Endothelial cell (in vitro differentiated cells): Measurements from ENCODE around the gene SLC7A5. TPM values are rescaled to one million over a fixed set of nuclear protein-coding genes. Genes with fewer than 3 reads are reported as not detected.

Experiments
- DNase-seq: peaks from one replicate; pipeline ENCODE4 v3.0.0; 2021; ENCODE audit warnings: low spot score
- H3K27ac Mint-ChIP-seq: one replicate; pipeline ENCODE4 v1.8.0; 2021; ENCODE audit warnings: mixed read lengths, inconsistent platforms; ENCODE audit not compliant: unreplicated experiment
- H3K27me3 Mint-ChIP-seq: one replicate; pipeline ENCODE4 v1.8.0; 2021; ENCODE audit warnings: mild to moderate bottlenecking, moderate library complexity, mixed read lengths, inconsistent platforms; ENCODE audit not compliant: unreplicated experiment
- H3K36me3 Mint-ChIP-seq: one replicate; pipeline ENCODE4 v1.8.0; 2021; ENCODE audit warnings: mild to moderate bottlenecking, low read depth, mixed read lengths, inconsistent platforms; ENCODE audit not compliant: unreplicated experiment
- H3K4me1 Mint-ChIP-seq: one replicate; pipeline ENCODE4 v1.8.0; 2021; ENCODE audit warnings: mild to moderate bottlenecking, mixed read lengths, inconsistent platforms; ENCODE audit not compliant: unreplicated experiment
- H3K4me3 Mint-ChIP-seq: one replicate; pipeline ENCODE4 v1.8.0; 2021; ENCODE audit warnings: mild to moderate bottlenecking, mixed read lengths, inconsistent platforms; ENCODE audit not compliant: unreplicated experiment
- H3K9me3 Mint-ChIP-seq: one replicate; pipeline ENCODE4 v1.8.0; 2021; ENCODE audit warnings: mixed read lengths, inconsistent platforms; ENCODE audit not compliant: unreplicated experiment
- CTCF ChIP-seq: fragments of 200-600 bp; sonication (generic); IDR thresholded peaks from one replicate; pipeline ENCODE4 v1.5.0; 2021; ENCODE audit warnings: antibody characterized with exemption; ENCODE audit not compliant: unreplicated experiment
- total RNA-seq: library from RNA; stranded (reverse); fragmentation: NEBNext Ultra II Directional; extraction: Animal tissue kit (Norgen Biotek cat#: 25700); gene quantifications from one replicate; pipeline ENCODE4 v1.2.1, GENCODE V29; 2021; ENCODE audit not compliant: unreplicated experiment

The SLC7A5 gene
- total RNA-seq, 1 donor from 2014 or later: 18.8 TPM

- H3K4me3 Mint-ChIP-seq: no peak overlapping the region
- no peaks in the 10 kb centered on the region for H3K9me3 Mint-ChIP-seq
- H3K4me1 Mint-ChIP-seq: peaks cover 3% of the 10 kb centered on the region
- TF ChIP-seq CTCF: no peak
- peaks cover 4% of the 10 kb centered on the region for H3K36me3 Mint-ChIP-seq
- no peak for DNase-seq
- no peak overlapping the region for H3K27ac Mint-ChIP-seq
- peaks cover 5% of the 10 kb centered on the region for H3K27me3 Mint-ChIP-seq
Observed at GRCh38 chr16:87836844-87837581, 32.3 kb downstream of the SLC7A5 start.

- H3K4me1 Mint-ChIP-seq: peaks cover 3% of the 10 kb centered on the region
Observed at GRCh38 chr16:87836346-87836843, 32.9 kb downstream of the SLC7A5 start.

GRCh38 chr16:87835882-87836331, 33.4 kb downstream of the SLC7A5 start:
- peaks cover 7% of the 10 kb centered on the region for H3K36me3 Mint-ChIP-seq
- H3K4me3 Mint-ChIP-seq: no peak overlapping the region
- no peak for TF ChIP-seq CTCF
- H3K9me3 Mint-ChIP-seq: no peaks in the 10 kb centered on the region
- H3K4me1 Mint-ChIP-seq: peaks cover 3% of the 10 kb centered on the region
- peaks cover 5% of the 10 kb centered on the region for H3K27me3 Mint-ChIP-seq
- no peak for DNase-seq
- no peak overlapping the region for H3K27ac Mint-ChIP-seq

More at GRCh38 chr16:87836346-87836843, 32.9 kb downstream of the SLC7A5 start:
- no peak overlapping the region for H3K27ac Mint-ChIP-seq
- peaks cover 5% of the 10 kb centered on the region for H3K27me3 Mint-ChIP-seq
- H3K4me3 Mint-ChIP-seq: no peak overlapping the region
- peaks cover 4% of the 10 kb centered on the region for H3K36me3 Mint-ChIP-seq
- no peak for DNase-seq
- H3K9me3 Mint-ChIP-seq: no peaks in the 10 kb centered on the region
- TF ChIP-seq CTCF: no peak

GRCh38 chr16:87834668-87835473, 34.4 kb downstream of the SLC7A5 start:
- no peak for TF ChIP-seq CTCF
- Mint-ChIP-seq H3K9me3 (no peaks in the 10 kb centered on the region), H3K4me3 (no peak overlapping the region), H3K27me3 (peaks cover 2% of the 10 kb centered on the region), H3K27ac (no peak overlapping the region), H3K36me3 (peaks cover 10% of the 10 kb centered on the region), H3K4me1 (no peaks in the 10 kb centered on the region)
- no peak for DNase-seq
